Measurements from ENCODE around the gene TPM3. TPM values are rescaled to one million over a fixed set of nuclear protein-coding genes. Genes with fewer than 3 reads are reported as not detected.
"Not testable (repeated sequence)": the region's sequence is repeated elsewhere in the genome, so short reads cannot be mapped to it uniquely, and the experiment has no call there.

The TPM3 gene
- total RNA-seq, 2 donors from 2014 or later, result 74.2 to 131 TPM

- intact Hi-C loops (cut with DNase I), result no loop called here
- peaks cover 15% of the 10 kb centered on the region for H3K4me1 ChIP-seq
- 78 to 83% methylated on average over 10 of the region's 10 CpGs for WGBS, 2 donors
- H3K4me3 ChIP-seq, result no peak overlapping the region
- no peaks in the 10 kb centered on the region for H3K9me3 ChIP-seq
- H3K36me3 ChIP-seq (replicated peaks in 1 of 2; ENCODE audit: insufficient read depth in 1 of 2, low read depth in 2 of 2), result peaks cover 12 to 39% of the 10 kb centered on the region in 2 donors
- H3K27me3 ChIP-seq, result no peaks in the 10 kb centered on the region
- ATAC-seq (no peak), DNase-seq (no peak)
- no peak overlapping the region for H3K27ac ChIP-seq
- TF ChIP-seq CTCF (IDR thresholded peaks at IDR 0.05) (no peak), POLR2A (IDR thresholded peaks at IDR 0.05) (no peak)
These were observed 20.2 kb upstream of the TPM3 start for GRCh38 chr1:154212083-154212482.

- H3K4me1 ChIP-seq, result peaks cover 2% of the 10 kb centered on the region
- H3K27ac ChIP-seq, result no peak overlapping the region
- no peaks in the 10 kb centered on the region for H3K9me3 ChIP-seq
- ATAC-seq (no peak), DNase-seq (no peak)
- H3K4me3 ChIP-seq, result no peak overlapping the region
- TF ChIP-seq POLR2A (IDR thresholded peaks at IDR 0.05) (no peak), CTCF (IDR thresholded peaks at IDR 0.05) (no peak)
- intact Hi-C loops (cut with DNase I), result no loop called here
- 74 to 84% methylated on average over 5 of the region's 5 CpGs for whole genome bisulfite sequencing, 2 donors
- H3K27me3 ChIP-seq, result no peaks in the 10 kb centered on the region
- peaks cover 12 to 43% of the 10 kb centered on the region in 2 donors for H3K36me3 ChIP-seq (replicated peaks in 1 of 2; ENCODE audit: insufficient read depth in 1 of 2, low read depth in 2 of 2)
These were observed 16.9 kb upstream of the TPM3 start for GRCh38 chr1:154208677-154209388.

- peaks cover 3 to 30% of the 10 kb centered on the region in 2 donors for H3K36me3 ChIP-seq (replicated peaks in 1 of 2; ENCODE audit: insufficient read depth in 1 of 2, low read depth in 2 of 2)
These were observed 15.4 kb upstream of the TPM3 start for GRCh38 chr1:154207262-154207661.

GRCh38 chr1:154206196-154206595 is 14.3 kb upstream of the TPM3 start, which contains the start of gene CFAP141:
Gene CFAP141, minus strand, starts transcription at chr1:154206333. Its CDS starts 26 bp downstream, at chr1:154206307.
- no peaks in the 10 kb centered on the region for H3K27me3 ChIP-seq
- TF ChIP-seq CTCF (IDR thresholded peaks at IDR 0.05) (no peak), POLR2A (IDR thresholded peaks at IDR 0.05) (no peak)
- H3K27ac ChIP-seq, result no peak within 1 kb of the TSS
- WGBS, 2 donors, result 83 to 85% methylated on average over 1 of the region's 1 CpG
- H3K4me3 ChIP-seq, result no peak within 1 kb of the TSS
- intact Hi-C loops (cut with DNase I), result no loop called here
- H3K36me3 ChIP-seq (replicated peaks in 1 of 2; ENCODE audit: insufficient read depth in 1 of 2, low read depth in 2 of 2), result peaks cover 0 to 22% of the 10 kb centered on the region in 2 donors
- ATAC-seq (peak; percentile 63), DNase-seq (no peak)
- H3K4me1 ChIP-seq, result no peaks in the 10 kb centered on the region
- no peaks in the 10 kb centered on the region for H3K9me3 ChIP-seq

More at GRCh38 chr1:154207262-154207661, 15.4 kb upstream of the TPM3 start:
- Histone ChIP-seq H3K4me3 (no peak overlapping the region), H3K9me3 (no peaks in the 10 kb centered on the region), H3K27ac (no peak overlapping the region), H3K27me3 (no peaks in the 10 kb centered on the region), H3K4me1 (no peaks in the 10 kb centered on the region)
- 91 to 92% methylated on average over 9 of the region's 9 CpGs for WGBS, 2 donors
- ATAC-seq, result no peak
- intact Hi-C loops (cut with DNase I), result no loop called here
- DNase-seq, result no peak
- TF ChIP-seq CTCF (IDR thresholded peaks at IDR 0.05) (no peak), POLR2A (IDR thresholded peaks at IDR 0.05) (no peak)

GRCh38 chr1:154205778-154206177 is 13.9 kb upstream of the TPM3 start:
- peaks cover 0 to 22% of the 10 kb centered on the region in 2 donors for H3K36me3 ChIP-seq (replicated peaks in 1 of 2; ENCODE audit: insufficient read depth in 1 of 2, low read depth in 2 of 2)
- H3K27me3 ChIP-seq; intact Hi-C loops (cut with DNase I); ATAC-seq; H3K4me3 ChIP-seq; H3K9me3 ChIP-seq; H3K4me1 ChIP-seq; H3K27ac ChIP-seq; DNase-seq: not testable (repeated sequence)
- WGBS, 2 donors, result 93 to 99% methylated on average over 11 of the region's 11 CpGs
